GM19043 (cell line): ENCODE data around the gene UBE3A.
"Not testable (repeated sequence)": the region's sequence is repeated elsewhere in the genome, so short reads cannot be mapped to it uniquely, and the experiment has no call there.

Experiments used
- ATAC-seq: cut with Tn5 transposase; IDR thresholded peaks from one replicate; pipeline ENCODE4 v1.9.1; 2021; ENCODE audit warnings: low read depth; ENCODE audit not compliant: unreplicated experiment

The UBE3A gene

DNA sequence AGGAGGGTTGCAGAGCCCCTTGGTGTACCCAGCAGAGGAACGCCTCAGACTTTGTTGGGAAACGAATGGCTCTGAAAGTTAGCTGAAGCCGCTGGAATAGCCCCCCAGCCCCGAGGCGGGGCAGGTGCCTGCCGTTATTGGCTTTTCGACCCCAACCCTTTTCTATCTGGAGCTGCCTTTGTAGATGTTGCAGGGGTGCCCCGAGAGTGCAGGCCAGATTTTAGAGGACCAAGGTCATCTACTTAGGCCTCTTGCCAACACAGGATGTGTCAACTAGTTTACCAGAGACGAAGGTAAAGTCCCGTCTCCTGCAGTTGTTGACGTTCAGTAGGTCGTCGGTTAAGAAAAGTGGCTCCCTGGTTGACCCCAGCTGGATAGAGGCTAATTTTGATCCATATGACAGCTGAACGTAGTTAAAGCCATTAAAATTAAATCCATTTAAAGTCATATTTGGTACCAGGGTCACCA lies 579 bp upstream of the UBE3A start:
- peak; percentile 6 for ATAC-seq

DNA sequence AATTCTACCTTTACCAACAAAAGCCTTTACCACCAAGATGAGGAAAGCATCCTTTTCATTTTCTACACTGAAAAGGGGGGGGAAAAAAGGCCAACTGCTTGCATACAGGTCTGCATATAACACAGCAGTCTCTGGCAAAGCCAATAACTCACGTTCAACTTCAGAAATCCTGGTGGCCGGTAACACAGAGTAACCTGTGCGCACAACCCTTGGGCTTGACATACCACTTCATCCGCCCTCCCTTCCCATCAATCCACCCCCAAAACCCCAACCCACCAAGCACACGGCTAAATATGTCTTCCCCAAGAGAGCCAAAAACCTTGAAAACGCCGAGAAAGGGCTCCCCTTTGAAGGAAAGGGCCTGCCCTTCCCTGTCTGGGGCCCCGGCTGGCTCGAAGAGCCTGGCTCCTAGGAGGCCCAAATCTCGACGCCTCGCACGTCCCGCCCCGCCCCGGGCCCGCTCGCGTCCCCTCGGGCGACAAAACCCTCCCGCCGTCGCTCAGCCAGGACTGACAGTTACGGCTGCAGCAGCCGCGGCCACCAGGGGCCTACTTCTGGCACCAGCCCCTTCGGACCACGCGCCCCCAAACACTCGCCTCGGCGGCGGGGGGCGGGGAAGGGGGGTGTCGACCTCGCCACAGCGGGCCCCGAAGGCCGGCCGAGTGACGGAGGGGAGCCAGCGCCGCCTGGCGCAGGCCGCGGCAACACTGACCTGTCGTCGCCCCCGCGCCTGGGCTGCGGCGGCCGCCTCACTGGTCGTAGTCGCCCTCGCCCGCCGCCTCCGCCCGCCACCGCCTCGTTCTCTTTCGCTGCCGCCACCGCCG lies 835 bp downstream of the UBE3A start:
- peak; percentile 37 for ATAC-seq

DNA sequence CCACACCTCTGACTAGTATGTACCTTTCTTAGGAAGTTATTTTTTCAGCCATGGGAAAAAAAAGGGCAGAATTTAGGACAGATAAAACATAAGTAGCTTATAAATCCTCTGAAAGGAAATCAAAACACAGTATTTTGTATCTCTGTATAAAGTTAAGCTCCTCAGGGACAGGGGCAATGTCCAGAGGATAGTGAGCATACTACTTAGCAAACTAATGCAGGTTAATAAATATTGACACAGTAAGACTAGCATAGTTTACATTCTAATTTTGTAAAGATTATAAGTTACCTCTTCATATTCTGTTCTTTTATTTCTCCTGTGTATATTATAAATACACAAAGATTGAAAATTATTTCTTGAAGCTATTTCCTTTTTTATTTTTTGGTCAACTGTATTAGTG lies 2.1 kb downstream of the UBE3A start:
- ATAC-seq: no peak

DNA sequence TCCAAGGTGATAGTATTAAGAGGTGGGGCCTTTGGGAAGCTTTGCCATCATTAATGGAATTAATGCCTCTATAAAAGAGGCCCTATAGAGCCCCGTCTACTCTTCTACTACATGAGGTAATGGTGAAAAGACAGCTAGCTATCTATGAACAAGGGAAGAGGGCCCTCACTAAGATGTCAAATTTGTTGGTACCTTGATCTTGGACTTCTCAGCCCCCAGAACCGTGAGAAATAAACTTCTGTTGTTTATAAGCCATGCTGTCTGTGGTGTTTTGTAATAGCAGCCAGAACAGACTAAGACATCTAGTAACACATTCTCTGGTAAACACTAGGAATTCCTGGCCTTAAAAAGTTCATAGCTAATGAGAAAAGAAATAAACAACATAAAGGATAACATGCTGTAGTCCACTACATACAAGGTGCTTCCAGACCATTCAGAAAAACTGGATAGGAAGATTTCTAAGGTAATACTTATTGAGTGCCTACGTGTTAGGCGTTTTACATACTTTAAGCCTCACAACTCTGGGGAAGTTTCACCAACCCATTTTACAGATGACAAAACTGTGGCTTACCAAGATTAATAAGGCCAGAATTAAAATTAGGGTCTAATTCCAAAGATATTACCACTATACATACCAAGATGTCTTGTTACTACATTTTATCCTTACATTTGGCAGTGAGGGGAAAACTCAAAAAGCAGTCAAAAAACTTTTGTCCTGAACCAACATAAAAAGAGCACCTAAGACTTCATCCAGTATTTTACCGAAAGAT lies 3.2 kb downstream of the UBE3A start:
- ATAC-seq: no peak

DNA sequence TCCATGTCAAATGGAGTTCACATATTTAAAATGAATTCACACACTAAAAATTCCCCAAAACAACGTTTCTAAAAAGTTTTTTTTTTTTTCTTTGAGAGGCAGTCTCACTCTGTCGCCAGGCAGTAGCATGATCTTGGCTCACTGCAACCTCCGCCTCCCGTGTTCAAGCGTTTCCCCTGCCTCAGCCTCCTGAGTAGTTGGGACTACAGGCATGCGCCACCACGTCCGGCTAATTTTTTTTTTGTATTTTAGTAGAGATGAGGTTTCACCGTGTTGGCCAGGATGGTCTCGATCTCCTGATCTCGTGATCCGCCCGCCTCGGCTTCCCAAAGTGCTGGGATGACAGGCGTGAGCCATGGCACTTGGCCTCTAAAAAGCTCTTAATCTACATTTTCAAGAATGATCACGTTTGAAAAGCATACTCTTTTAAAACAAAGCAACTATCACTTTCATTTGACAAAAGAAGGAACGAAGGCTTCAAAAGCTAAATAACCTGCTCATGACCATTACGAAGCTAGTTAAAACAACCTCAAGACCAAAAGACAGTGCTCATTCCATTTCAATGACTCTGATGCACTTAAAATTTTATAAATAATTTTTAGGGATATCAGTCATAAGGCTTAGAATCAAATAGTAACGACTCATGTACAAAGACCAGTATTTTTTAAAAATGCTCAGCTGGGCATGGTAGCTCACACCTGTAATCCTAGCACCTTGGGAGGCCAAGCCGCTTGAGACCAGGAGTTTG lies 5.5 kb downstream of the UBE3A start:
- ATAC-seq: no peak

DNA sequence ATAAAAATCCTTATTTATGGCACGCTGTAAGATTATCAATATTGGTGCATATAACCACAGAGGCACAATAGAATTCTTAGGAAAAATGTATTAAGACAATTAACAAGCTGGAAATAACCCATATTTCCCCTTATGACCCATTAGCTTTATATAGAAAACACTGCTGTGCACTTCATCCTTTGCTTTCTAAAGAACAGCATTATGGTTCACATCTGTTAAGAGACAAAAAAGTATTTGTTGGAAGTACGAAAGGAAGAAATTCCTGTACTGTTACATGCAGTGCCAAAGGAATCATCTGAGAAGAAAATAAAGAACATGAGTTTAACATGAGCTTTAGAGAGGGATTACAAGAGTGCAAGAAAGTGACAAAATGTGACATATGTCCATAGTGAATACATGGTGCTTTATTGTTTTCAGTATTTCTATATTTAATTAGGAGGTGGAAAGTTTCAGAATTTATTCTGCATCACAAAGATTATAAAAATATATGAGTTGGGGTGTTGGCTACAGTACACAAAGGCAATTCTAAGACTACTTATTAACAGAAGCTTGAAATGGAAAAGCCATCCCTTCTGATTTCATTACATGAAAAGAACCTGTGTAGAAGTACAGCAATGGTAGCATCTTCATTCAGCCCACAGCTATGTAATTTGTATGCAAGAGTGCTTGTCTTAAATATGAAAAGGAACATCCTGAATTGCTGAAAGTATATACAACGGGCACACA lies 6.8 kb downstream of the UBE3A start:
- no peak for ATAC-seq

DNA sequence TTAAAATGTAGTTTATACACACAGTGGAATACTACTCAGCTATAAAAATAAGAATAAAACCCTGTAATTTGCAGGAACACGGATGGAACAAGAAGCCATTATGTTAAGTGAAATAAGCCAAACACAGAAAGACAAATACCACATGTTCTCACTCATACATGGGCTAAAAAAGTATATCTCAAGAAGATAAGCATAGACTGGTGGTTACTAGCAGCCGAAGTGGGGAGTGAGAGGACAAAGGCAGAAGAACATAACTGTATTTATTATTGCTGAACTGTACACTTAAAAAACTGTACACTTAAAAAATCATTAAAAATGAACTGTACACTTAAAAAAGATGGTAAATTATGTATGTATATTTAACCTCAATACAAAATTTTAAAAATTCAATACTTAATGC lies 11.0 kb downstream of the UBE3A start:
- ATAC-seq: no peak

DNA sequence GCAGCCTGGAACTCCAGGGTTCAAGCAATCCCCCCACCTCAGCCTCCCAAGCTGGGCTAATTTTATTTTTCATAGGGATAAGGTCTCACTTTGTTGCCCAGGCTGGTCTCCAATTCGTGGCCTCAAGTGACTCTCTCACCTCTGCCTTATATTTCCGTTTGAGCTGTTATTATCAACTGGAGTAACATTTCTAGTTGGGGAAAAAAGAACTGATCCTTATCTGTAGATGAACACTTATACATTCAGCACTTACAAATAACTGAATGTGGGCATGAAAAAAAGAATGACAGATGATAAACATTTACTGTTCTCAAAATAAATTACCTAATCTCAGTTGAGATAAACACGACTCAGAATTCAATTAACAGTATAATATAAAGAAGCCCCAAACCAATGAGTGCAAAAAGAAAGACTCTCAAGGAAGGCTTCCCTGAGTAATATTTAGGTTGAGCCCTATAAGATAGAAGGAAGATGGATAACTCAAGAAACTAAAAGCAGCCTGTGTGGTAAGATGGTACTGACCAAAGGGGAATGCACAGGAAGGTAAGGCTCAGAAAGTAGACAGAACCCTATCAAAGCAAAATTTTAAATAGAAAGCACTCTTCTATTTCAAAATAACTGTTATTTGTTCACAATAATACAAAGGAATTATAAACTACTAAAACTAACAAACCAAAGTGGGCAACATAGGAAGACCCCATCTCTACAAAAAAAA lies 11.8 kb downstream of the UBE3A start:
- no peak for ATAC-seq

DNA sequence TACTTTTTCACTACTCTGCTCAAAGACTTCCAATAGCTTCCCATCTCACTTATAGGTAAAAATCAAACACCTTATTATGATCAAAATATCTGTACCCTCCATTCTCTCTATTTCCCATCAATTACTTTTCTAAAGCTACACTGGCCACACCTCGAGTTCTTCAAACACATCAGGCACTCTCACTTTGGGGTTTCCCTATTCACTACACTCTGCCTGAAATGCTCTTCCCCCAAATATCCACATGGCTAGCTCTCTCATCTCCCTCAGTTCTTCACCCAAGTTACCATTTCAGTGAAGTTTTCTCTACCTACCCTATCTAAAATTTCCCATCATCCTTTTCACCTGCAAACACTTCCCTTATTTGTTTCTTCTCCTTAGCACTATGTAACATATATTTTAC lies 14.8 kb downstream of the UBE3A start:
- no peak for ATAC-seq

DNA sequence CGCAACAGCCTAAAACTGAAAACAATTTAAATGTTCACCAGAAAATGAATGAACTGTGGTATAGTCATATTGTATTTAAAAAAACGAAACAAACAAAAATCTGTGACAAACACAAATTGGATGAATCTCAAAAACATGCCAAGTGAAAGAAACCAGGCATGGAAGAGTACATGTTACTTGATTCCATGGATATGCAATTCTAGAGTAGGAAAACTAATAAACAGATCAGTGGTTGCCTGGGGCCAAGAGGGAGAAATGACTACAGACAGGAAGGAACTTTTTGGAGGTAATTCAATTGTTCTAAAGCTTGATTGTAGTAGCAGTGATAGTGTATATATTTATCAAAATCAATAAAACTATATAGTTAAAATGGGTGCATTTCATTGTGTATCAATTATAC lies 16.8 kb downstream of the UBE3A start:
- ATAC-seq: no peak

DNA sequence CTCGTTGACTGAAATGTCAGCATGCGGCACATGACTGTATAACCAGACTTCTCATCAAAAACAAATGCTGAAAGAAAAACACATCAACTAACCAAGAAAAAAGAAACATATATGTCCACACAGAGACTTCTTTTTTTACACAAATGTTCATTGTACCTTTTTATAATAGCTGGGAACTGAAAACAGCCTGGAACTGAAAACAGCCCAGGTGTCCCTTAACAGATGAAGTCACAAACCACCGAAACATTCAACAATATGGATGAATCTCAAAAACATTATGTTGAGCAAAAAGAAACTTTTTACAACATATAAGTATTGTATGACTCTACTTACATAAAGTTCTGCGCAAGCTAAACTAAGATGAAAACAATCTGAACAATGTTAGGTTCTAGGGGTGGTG lies 20.6 kb downstream of the UBE3A start:
- no peak for ATAC-seq

DNA sequence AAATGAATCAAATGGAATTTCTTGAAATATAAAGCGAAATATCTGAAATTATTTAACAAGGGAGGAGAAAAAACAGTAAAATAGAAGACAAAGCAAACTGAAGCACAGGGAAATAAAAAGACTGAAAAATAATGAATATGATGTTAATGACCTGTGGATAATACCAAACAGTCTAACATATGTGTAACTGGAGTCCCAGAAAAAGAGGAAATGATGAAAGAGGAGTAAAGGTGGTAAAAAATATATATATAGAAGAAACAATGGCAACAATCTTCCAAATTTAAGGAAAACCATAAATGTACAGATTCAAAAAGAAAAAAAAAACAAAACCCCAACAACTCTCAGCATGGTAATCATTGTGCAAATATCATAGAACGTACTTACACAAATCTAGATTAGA lies 21.2 kb downstream of the UBE3A start:
- ATAC-seq: no peak

DNA sequence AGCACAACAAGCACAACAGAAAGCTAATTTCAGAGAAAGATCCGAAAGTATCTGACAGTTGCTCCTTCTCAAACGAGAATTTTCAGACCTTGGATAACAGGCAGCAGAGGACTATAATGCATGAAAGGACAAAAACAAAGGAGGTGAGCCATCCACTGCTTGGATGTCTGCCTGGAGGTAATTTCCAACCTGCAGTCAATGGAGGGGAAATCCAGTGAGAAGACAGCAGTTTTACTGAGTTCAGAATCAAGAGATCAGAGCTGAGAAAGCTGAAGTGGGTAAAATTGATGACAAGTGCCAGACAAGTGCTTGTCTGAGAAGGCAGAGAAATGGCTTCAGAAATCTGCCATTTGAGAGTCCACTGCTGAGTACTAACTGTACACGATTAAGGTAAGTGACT lies 22.1 kb downstream of the UBE3A start:
- ATAC-seq: no peak

DNA sequence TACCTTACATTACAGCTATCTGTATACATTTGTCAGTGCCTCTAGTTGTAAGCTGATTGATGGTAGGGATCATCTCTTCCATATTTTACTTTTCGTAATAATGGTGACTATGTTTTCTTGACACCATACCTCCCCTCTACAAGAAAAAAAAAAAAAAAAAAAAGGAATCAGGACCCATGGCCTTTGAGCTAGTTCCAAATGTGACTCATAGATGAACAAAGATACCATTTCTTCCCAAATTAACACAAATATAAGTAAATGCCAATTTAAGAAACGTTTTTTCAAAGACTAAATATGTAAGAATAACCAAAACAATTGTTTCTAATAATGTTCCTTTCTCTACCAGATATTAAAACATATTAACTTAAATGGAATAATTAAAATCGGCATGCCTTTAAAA lies 23.1 kb downstream of the UBE3A start:
- ATAC-seq: no peak

DNA sequence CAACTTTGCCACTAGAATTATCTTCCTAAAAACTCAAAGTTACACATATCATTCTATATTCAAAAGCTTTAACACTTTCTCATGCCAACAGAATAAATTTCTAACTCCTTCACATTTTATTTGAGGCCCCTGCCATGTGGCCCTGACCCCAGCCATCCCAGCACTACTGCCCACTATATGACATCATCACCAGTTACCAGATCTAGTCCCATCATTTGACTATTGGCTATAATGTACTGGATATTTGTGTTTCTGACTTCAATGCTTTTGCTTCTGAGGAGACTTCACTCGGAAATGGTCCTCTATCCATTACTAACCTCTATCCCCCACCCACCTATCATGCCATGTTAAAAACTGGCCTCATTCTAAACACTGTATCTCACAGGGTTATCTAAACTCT lies 23.6 kb downstream of the UBE3A start:
- no peak for ATAC-seq

DNA sequence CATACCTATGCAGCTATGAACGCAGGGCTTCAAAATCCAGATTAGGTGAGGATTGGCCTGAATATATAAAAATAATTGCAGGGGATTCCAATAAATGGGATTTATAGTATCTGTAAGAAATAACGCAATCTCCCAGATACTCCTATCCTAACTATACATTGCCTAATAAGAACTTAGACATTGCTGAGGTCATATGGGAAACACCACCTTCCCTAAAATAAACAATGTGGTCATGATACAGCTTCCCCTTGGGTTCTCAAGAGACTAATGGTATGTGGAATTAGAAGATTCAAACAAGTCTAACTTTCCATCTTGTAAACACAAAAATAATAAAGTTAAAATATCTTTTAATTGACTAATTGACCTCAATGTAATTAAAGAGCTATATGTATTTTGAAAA lies 28.2 kb downstream of the UBE3A start:
- ATAC-seq: no peak

DNA sequence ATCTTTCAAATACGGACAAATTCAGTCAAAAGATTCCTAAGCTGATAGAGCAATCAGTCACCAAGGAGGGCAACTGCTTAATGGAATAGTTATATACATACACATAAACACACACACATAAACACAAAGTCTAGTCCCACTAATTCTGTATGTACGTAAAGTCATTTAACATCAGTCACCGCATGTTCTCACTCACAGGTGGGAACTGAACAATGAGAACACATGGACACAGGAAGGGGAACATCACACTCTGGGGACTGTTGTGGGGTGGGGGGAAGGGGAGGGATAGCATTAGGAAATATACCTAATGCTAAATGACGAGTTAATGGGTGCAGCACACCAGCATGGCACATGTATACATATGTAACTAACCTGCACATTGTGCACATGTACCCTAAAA lies 29.1 kb downstream of the UBE3A start:
- not testable (repeated sequence) for ATAC-seq

DNA sequence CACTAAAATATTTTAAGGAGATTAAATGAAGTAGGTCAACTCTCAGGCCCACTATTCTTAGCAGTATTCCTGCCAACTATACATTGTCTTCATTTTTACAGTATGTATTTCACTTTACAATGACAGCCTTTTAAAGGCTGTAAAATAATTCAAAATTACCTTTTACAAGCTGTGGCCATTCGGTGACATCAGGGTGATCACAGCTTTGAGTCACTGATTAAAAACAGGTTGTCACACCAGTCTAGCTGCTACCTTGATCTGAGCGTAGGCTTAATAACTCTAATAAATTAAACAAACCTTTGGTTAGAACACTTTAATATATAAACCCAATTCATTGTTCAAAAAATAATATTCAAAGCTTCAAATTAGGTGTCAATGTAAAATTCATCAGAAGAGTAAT lies 29.9 kb downstream of the UBE3A start:
- ATAC-seq: no peak

DNA sequence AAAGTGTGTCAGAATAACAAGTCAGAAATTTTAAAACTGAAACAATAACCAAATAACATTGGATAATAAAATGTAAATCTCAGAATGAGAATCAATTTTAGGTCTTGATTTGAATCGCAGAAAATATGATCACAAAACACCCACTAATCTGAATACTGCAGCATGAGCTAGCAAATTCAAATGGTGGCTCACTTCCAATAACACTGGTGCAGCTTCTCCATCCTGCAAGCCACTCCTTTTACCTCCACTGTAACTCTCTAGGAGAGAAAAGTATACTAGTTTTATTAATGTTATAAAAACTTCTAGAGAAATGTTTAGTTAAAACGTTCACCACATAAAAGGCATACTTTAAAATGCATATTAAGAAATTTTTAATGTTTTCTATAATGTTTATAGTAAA lies 30.4 kb downstream of the UBE3A start:
- no peak for ATAC-seq

DNA sequence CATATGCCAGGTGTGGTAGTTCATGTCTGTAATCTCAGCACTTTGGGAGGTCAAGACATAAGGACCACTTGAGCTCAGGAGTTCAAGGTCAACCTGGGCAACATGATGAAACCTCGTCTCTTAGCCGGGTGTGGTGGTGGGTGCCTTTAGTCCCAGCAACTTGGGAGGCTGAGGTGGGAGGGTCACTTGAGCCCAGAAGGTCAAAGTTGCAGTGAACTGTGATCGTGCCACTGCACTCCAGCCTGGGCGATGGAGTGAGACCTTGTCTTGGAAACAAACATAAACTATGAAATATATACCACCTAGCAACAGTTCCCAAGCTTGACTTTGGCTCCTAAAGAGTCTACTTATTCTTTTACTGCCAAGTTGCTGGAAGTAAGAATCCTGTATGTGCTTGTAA lies 30.9 kb downstream of the UBE3A start:
- no peak for ATAC-seq
